Ovary (tissue), 3 donors: ENCODE results near the gene HNRNPL.

Experiments used
- EP300 ChIP-seq: sonication (generic); formaldehyde crosslinking; IDR thresholded peaks from one replicate; pipeline ENCODE4 v1.6.1; 2017; ENCODE audit warnings: antibody characterized with exemption
- TF ChIP-seq, protein P1 (sequence below), 3 donors: fragments of 450-650 bp in 2 of 3; fragments of 200-600 bp in 1 of 3; IDR thresholded peaks; one replicate each; pipeline versions ENCODE4 v1.5.1 to v1.8.0; 2016 to 2022; ENCODE audit warnings: antibody characterized with exemption in 3 of 3, mild to moderate bottlenecking in 1 of 3
- donor health status: DM: no; HTN: no; CAD: no.

DNA sequence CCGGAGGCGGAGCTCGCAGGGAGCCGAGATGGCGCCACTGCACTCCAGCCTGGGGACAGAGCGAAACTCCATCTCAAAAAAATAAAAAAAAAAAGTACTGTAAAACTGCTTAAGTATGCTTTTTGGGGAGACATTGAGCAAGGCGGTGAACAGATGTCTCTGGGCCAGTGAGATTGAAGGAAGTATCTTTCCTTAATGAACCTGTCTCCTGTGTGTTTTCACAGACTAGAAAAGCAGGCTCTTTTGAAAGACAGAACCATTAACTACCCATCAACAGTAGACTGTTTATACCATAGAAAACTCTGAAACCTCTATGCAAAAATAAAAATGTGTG, 16.7 kb downstream of the HNRNPL start:
- TF ChIP-seq, protein P1, sequence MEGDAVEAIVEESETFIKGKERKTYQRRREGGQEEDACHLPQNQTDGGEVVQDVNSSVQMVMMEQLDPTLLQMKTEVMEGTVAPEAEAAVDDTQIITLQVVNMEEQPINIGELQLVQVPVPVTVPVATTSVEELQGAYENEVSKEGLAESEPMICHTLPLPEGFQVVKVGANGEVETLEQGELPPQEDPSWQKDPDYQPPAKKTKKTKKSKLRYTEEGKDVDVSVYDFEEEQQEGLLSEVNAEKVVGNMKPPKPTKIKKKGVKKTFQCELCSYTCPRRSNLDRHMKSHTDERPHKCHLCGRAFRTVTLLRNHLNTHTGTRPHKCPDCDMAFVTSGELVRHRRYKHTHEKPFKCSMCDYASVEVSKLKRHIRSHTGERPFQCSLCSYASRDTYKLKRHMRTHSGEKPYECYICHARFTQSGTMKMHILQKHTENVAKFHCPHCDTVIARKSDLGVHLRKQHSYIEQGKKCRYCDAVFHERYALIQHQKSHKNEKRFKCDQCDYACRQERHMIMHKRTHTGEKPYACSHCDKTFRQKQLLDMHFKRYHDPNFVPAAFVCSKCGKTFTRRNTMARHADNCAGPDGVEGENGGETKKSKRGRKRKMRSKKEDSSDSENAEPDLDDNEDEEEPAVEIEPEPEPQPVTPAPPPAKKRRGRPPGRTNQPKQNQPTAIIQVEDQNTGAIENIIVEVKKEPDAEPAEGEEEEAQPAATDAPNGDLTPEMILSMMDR (IDR thresholded peaks at IDR 0.05) = no peak
- TF ChIP-seq EP300 = no peak
